ENCODE data around the gene CYP1B1. TPM values are rescaled to one million over a fixed set of nuclear protein-coding genes. Genes with fewer than 3 reads are reported as not detected.

The CYP1B1 gene
- polyA plus RNA-seq, 3 donors, result 63.2 to 250 (median 162) TPM

GRCh38 chr2:38105922-38106321, 30.0 kb upstream of the CYP1B1 start:
- Histone ChIP-seq H3K27ac (ENCODE audit: low read depth in 1 of 2, low read length in 2 of 2) (peak overlapping the region in 1 of 2 donors; percentile 76), H3K36me3 (replicated peaks in 1 of 2; ENCODE audit: control insufficient read depth in 1 of 2, insufficient read depth in 2 of 2, low read length in 2 of 2) (no peaks in the 10 kb centered on the region), H4K20me1 (ENCODE audit: insufficient read depth, low read length) (no peaks in the 10 kb centered on the region), H3K9me3 (replicated peaks in 1 of 2; ENCODE audit: control insufficient read depth in 1 of 2, insufficient read depth in 1 of 2, low read length in 2 of 2) (no peaks in the 10 kb centered on the region), H3K4me2 (replicated peaks; ENCODE audit: extremely low read depth, low read length, poor library complexity, severe bottlenecking) (peak overlapping the region; percentile 30), H3K4me3 (replicated peaks in 1 of 3; ENCODE audit: low read depth in 2 of 3, low read length in 3 of 3) (no peak overlapping the region), H2AFZ (ENCODE audit: insufficient read depth, low read depth, low read length, poor library complexity, severe bottlenecking) (no peak overlapping the region), H3K9ac (ENCODE audit: insufficient read depth, low read length, poor library complexity, severe bottlenecking) (no peak overlapping the region), H3K27me3 (ENCODE audit: control insufficient read depth in 2 of 2, insufficient read depth in 2 of 2, low read length in 2 of 2) (peaks cover 7 to 12% of the 10 kb centered on the region in 2 donors), H3K4me1 (ENCODE audit: control insufficient read depth in 1 of 2, insufficient read depth in 2 of 2, low read length in 2 of 2) (peaks cover 18 to 21% of the 10 kb centered on the region in 2 donors), H3K79me2 (ENCODE audit: insufficient read depth, low read length) (no peaks in the 10 kb centered on the region)
- 97% methylated on average over 4 of the region's 7 CpGs for WGBS (ENCODE audit: insufficient coverage)
- H3K4me3 Mint-ChIP-seq, result peak overlapping the region in 1 of 2 donors; percentile 59
- peak overlapping the region in 5 of 7 donors; percentile 32 to 92 (median 89) for H3K27ac Mint-ChIP-seq
- no peak for DNase-seq
- H3K27me3 Mint-ChIP-seq (ENCODE audit: low read depth in 3 of 3), result peaks cover 16 to 19% (median 17%) of the 10 kb centered on the region in 3 donors
- H3K9me3 Mint-ChIP-seq, result peaks cover 0 to 8% (median 5%) of the 10 kb centered on the region in 7 donors
- peaks cover 19% of the 10 kb centered on the region for H3K4me1 Mint-ChIP-seq
- H3K36me3 Mint-ChIP-seq, result peaks cover 7 to 9% of the 10 kb centered on the region in 2 donors
- TF ChIP-seq CTCF (IDR thresholded peaks at IDR 0.05), result no peak
- intact Hi-C loops (cut with micrococcal nuclease), result no loop called here

GRCh38 chr2:38104598-38104997, 28.6 kb upstream of the CYP1B1 start:
- Histone ChIP-seq H3K79me2 (ENCODE audit: insufficient read depth, low read length) (no peaks in the 10 kb centered on the region), H3K27ac (ENCODE audit: low read depth in 1 of 2, low read length in 2 of 2) (no peak overlapping the region), H2AFZ (ENCODE audit: insufficient read depth, low read depth, low read length, poor library complexity, severe bottlenecking) (no peak overlapping the region), H3K27me3 (ENCODE audit: control insufficient read depth in 2 of 2, insufficient read depth in 2 of 2, low read length in 2 of 2) (peaks cover 16 to 23% of the 10 kb centered on the region in 2 donors), H4K20me1 (ENCODE audit: insufficient read depth, low read length) (no peaks in the 10 kb centered on the region), H3K4me3 (replicated peaks in 1 of 3; ENCODE audit: low read depth in 2 of 3, low read length in 3 of 3) (no peak overlapping the region), H3K36me3 (replicated peaks in 1 of 2; ENCODE audit: control insufficient read depth in 1 of 2, insufficient read depth in 2 of 2, low read length in 2 of 2) (no peaks in the 10 kb centered on the region), H3K9me3 (replicated peaks in 1 of 2; ENCODE audit: control insufficient read depth in 1 of 2, insufficient read depth in 1 of 2, low read length in 2 of 2) (no peaks in the 10 kb centered on the region), H3K9ac (ENCODE audit: insufficient read depth, low read length, poor library complexity, severe bottlenecking) (no peak overlapping the region), H3K4me2 (replicated peaks; ENCODE audit: extremely low read depth, low read length, poor library complexity, severe bottlenecking) (no peak overlapping the region), H3K4me1 (ENCODE audit: control insufficient read depth in 1 of 2, insufficient read depth in 2 of 2, low read length in 2 of 2) (peaks cover 19 to 31% of the 10 kb centered on the region in 2 donors)
- intact Hi-C loops (cut with micrococcal nuclease), result no loop called here
- no peak for TF ChIP-seq CTCF (IDR thresholded peaks at IDR 0.05)
- peaks cover 7 to 16% of the 10 kb centered on the region in 2 donors for H3K36me3 Mint-ChIP-seq
- peaks cover 0 to 10% (median 7%) of the 10 kb centered on the region in 7 donors for H3K9me3 Mint-ChIP-seq
- H3K27ac Mint-ChIP-seq, result no peak overlapping the region
- no peak overlapping the region for H3K4me3 Mint-ChIP-seq
- no CpG with 5 or more reads among the region's 3 CpGs for WGBS (ENCODE audit: insufficient coverage)
- peaks cover 27 to 30% (median 29%) of the 10 kb centered on the region in 3 donors for H3K27me3 Mint-ChIP-seq (ENCODE audit: low read depth in 3 of 3)
- DNase-seq, result no peak
- H3K4me1 Mint-ChIP-seq, result peaks cover 24% of the 10 kb centered on the region
